HTERT RPE-1 (cell line): ENCODE measurements around the gene CNTN5.

ENCODE experiments used
- in situ Hi-C: fragments of 300-500 bp; cut with MboI; formaldehyde crosslinking; loops from 4 replicates; pipeline ENCODE4 v1.14.3; 2020; ENCODE audit warnings: low sequenced_read_pairs

The CNTN5 gene

DNA sequence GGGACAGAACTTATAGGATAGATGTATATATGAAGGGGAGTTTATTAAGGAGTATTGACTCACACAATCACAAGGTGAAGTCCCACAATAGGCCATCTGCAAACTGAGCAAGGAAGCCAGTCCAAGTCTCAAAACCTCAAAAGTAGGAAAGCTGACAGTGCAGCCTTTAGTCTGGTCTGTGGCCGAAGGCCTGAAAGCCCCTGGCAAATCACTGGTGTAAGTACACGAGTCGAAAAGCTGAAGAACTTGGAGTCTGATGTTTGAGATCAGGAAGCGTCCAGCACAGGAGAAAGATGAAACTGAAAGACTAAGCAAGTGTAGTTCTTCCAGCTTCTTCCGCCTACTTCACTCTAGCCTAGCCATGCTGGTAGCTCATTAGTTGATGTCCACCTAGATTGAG lies 866.7 kb downstream of the CNTN5 start:
- in situ Hi-C loops: no loop called here

- in situ Hi-C loops: no loop called here
Measured at GRCh38 chr11:99893811-99894210, 873.1 kb downstream of the CNTN5 start.

DNA sequence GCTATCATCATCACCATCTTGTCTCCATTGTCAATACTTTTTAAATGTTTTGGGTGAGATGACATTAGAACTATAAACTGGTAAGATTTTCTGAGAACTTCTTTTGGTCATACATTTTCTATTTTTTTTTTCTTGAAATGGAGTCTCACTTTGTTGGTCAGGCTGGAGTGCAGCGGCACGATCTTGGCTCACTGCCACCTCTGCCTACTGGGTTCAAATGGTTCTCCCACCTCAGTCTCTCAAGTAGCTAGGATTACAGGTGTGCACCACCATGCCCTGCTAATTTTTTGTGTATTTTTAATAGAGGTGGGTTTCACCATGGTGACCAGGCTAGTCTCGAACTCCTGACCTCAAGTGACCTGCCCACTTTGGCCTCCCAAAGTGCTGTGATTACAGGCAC lies 880.4 kb downstream of the CNTN5 start:
- in situ Hi-C loops: no loop called here

GRCh38 chr11:99911116-99911515 lies 890.4 kb downstream of the CNTN5 start:
- in situ Hi-C loops: no loop called here

DNA sequence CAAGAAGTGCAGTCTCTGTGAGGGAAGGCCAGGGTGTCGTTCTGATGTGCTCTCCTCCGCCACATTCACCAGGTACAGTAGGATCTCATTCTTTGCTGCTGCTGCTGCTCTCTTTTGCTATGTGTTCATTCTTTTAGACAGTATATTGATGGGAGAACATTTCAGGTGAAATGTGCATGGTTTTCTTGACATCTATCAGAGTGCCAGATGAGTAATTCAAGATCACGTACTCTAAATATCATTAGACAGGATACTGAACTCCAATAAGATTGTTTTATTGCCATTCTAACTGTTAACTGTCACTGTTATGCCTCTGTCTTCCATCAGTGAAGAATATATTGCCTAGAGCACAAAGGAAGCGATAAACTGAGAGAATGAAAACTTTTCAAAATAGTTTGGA lies 895.3 kb downstream of the CNTN5 start:
- in situ Hi-C loops: no loop called here

- in situ Hi-C loops: no loop called here
Measured at GRCh38 chr11:99918761-99919160, 898.0 kb downstream of the CNTN5 start.

DNA sequence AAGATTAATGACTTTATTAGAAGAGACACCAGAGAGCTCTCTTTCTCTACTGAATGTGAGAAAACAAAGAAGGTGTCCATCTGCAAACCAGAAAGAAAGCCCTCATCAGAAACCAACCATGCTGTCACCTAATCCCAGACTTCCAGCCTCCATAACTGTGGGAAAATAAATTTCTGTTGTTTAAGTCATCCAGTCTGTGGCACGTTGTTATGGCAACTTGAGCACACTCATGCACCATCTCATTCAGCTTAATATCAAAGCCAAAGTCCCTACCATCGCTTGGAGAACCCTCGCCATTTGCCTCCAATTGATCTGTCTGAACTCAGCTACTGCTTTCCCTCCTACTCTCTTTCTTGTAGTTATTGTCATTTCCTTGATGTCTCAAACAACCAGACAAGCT lies 900.2 kb downstream of the CNTN5 start:
- in situ Hi-C loops: no loop called here

DNA sequence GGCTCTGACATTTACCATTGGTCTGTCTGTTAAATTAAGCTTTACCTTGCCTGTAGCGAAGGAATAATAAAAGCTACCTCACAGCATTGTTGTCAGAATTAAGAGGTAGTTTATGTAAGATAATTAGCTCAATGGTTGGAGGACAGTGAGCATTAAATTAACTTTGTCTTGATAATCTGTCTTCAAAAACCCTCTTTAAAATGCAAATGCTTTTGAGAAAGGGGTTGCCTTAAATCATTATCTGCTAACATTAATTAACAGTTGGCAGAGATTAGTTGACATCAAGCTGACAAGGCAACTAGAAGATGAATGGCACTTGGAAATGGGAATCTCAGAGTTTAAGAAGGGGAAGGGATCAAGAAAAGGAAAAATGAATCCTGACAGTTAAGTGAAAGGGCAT lies 905.2 kb downstream of the CNTN5 start:
- in situ Hi-C loops: no loop called here

- in situ Hi-C loops: no loop called here
Measured at GRCh38 chr11:99932684-99933083, 911.9 kb downstream of the CNTN5 start.

DNA sequence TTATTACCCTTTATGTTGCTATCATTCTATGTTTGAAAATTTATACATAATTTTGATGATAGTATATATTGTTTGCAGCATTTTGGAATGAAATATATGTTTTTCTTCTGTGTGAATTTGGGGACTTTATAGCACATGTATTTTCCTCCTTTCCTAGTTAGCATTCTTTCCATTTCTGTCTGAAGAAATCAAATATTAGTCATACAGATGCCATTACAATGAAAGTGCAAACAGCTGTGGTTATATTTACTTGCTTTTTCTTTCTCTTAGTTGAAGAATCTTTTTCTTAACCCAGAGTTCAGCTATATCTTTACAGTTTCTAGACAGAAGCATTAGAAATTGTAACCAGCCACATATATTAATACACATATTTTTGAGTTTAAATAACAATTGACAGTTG lies 913.3 kb downstream of the CNTN5 start:
- in situ Hi-C loops: no loop called here

DNA sequence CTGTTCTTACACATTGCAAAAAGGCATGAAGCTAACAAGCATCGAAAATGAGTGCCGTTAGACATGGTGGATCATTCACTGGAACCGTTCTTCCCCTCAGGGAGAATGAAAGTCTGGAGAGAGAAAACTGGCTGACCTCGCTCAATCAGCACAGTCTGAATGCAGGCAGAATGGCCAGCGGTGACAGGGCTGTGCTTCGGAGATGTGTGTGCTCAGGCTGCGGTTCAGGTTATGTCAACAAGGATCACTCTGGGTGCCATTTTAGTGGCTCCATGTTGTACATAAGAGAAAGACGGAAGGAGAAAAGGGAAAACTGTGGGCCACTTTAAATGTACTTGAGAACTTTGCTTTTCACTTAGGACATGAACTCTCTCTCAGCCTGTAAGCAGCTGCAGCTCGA lies 916.6 kb downstream of the CNTN5 start:
- in situ Hi-C loops: no loop called here

- in situ Hi-C loops: no loop called here
Measured at GRCh38 chr11:99952816-99953215, 932.1 kb downstream of the CNTN5 start.

DNA sequence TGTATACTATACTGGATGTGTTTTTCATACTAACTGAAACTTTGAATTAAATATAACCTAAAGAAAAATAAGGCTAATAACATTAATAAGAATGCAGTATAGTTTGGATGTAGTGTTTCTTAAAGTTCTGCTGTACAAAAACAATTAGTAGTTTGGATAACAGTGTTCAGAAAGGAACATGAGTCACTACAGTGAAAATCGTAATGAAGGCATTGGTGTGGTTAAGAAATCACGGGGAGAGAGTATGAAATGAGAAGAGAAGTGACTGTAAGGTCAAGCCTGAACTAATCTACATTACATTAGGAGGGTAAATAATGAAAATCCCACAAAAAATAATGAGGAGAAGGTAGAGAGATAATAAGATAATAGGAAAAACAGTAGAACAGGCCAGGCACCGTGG lies 939.8 kb downstream of the CNTN5 start:
- in situ Hi-C loops: no loop called here

DNA sequence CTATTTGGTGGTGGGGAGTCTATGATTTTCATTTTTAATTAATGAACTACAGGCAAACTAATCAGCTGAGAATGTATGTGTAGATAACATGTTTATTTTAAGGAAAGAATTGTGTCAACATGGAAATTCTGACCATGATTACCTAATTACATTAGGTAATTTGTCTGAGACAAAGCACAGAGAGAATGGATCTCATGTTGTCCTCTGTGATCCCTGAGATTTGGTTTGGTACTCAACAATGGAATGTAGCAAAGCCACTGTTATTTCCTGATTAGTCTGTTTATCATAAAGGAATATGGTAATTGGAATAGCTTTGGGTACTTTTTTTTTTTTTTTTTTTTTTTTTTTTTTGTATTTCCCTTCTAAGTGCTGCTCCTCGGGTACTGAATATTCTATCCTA lies 947.6 kb downstream of the CNTN5 start:
- in situ Hi-C loops: no loop called here

GRCh38 chr11:99973993-99974392 lies 953.2 kb downstream of the CNTN5 start:
- in situ Hi-C loops: no loop called here

DNA sequence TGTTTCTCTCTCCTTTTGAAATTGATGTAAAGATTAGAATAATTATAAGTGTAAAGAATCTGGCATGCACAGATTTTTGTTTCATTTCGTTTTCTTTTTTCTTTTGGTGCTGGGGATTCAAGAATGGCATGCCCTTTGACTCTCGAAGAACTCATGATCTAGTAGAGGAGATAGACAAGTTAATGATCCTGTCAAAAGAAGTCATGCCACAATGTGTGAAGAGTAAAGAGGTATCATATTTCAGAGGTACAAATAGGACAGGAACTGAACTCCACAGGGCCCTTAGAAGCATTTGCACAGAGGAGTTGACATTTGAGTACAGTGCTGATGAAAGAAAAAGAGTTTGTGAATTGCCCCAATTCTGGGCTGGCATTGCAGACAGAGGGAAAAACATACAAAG lies 958.3 kb downstream of the CNTN5 start:
- in situ Hi-C loops: no loop called here

GRCh38 chr11:99987821-99988470 lies 967.2 kb downstream of the CNTN5 start:
- in situ Hi-C loops: no loop called here

- in situ Hi-C loops: no loop called here
Measured at GRCh38 chr11:99988471-99988837, 967.7 kb downstream of the CNTN5 start.

DNA sequence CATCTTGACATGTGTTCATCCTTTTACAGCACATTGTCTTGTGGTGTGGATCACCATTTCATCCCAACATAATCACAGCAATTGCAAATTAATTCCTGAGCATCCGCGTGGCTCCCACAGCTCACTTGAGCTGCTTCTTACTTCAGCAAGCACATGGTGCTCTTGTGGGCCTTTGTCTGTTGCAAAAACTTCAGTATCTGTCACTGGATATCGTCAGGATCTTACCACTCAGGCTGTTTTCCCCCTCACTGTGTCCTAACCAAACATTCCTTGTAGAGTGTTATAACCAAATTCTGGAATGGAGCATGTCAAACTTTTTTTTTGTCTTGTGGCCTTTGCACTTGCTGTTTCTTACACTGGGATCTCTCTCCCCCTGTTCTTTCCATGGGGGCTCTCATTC lies 983.2 kb downstream of the CNTN5 start:
- in situ Hi-C loops: no loop called here

- in situ Hi-C loops: no loop called here
Measured at GRCh38 chr11:100004541-100004940, 983.8 kb downstream of the CNTN5 start.

- in situ Hi-C loops: no loop called here
Measured at GRCh38 chr11:100008417-100008816, 987.7 kb downstream of the CNTN5 start.

DNA sequence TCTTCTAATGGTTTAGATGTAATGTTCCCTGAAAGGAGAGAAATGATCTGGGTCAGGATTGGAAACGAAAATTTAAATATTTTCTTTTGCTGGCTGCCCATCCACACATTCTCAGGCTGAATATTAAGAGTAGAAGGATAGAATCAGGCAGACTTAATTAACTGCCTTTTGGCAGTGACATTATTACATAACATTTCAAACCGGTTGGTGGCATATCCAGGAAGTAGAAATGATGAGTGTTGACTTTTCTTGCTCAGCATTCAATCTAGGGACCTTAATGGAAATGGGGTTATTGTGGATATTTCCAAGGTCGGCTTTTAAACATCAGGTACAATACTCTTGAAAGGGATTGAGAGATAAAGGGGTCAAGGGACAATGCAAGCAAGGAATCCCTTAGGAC lies 989.0 kb downstream of the CNTN5 start:
- in situ Hi-C loops: no loop called here

- in situ Hi-C loops: no loop called here
Measured at GRCh38 chr11:100010393-100010792, 989.6 kb downstream of the CNTN5 start.

DNA sequence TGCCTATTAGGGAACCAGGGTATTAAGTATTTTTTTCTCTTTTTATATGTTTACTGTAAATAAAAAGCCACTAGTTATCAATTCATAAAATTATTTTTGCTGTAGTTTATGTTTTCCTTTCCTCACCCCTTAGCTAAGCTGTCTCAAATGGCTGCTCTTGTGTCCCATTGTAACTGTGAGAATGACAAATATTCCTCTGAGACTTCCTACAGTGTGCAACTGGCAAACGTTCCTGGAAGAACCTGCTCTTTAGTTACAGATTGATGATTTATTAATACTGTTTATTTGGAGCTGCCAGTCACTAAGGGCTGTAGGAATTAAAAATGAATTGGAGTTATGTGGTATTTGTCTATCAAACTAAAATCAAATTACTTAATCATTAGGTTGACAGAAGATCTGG lies 990.9 kb downstream of the CNTN5 start:
- in situ Hi-C loops: no loop called here
